ENCODE data around the gene TRIO. TPM values are rescaled to one million over a fixed set of nuclear protein-coding genes. Genes with fewer than 3 reads are reported as not detected.

TRIO gene
- total RNA-seq, 1 experiment from 2014 or later: 99.8 TPM

DNA sequence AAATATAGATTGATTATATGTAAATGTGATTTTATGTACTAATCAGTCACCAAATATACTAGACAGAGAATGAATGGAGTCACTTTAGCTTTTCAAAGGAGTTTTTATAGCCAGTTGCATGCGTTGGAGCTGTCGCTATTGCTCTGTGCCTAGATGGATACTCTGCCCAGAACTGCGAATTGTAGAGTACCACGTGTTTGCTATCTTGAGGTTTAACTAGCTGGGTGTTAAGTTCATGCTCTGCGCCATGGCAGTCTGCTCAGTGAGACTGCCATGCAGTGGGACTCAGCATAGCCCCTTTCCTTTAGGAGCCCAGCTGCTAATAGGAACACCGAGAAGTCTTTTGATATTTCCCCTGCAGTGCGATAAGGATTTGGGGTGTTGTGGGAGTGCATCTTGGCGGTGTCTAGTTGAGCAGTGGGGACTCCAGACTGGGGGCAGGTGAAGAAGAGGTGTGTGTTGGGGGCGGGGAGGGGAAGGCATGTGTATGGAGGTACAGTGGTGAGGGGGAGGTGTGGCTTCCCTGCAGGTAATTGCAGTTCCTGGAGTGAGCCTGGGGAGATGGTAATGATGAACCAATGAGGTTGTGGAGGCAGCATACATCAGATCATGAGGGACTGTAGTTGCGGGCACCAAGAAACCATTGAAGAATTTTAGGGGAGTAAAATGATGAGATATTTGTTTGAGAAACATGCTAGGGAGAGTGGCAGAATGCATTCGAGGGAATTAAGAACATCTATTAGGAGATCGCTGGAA is 118.9 kb downstream of the TRIO start:
- Histone ChIP-seq H3K9me3 (ENCODE audit: low read depth, low read length, poor library complexity, severe bottlenecking) (no peaks in the 10 kb centered on the region), H3K27ac (ENCODE audit: low read depth, low read length, poor library complexity, severe bottlenecking) (no peak overlapping the region), H3K27me3 (replicated peaks; ENCODE audit: insufficient read depth, low read depth, low read length, poor library complexity) (no peaks in the 10 kb centered on the region), H3K36me3 (ENCODE audit: insufficient read depth, low read length, poor library complexity, severe bottlenecking) (no peaks in the 10 kb centered on the region), H3K4me3 (ENCODE audit: low read depth, low read length, poor library complexity, severe bottlenecking) (no peak overlapping the region), H3K4me1 (ENCODE audit: insufficient read depth, low read length, poor library complexity, severe bottlenecking) (peaks cover 40% of the 10 kb centered on the region)
- POLR2A ChIA-PET (ENCODE audit: low non-redundant PET): no interaction called here
- intact Hi-C loops (cut with micrococcal nuclease; ENCODE audit: unreplicated experiment): no loop called here
- BruUV-seq (replicated peaks): no TSS peak
- TF ChIP-seq, protein P1, sequence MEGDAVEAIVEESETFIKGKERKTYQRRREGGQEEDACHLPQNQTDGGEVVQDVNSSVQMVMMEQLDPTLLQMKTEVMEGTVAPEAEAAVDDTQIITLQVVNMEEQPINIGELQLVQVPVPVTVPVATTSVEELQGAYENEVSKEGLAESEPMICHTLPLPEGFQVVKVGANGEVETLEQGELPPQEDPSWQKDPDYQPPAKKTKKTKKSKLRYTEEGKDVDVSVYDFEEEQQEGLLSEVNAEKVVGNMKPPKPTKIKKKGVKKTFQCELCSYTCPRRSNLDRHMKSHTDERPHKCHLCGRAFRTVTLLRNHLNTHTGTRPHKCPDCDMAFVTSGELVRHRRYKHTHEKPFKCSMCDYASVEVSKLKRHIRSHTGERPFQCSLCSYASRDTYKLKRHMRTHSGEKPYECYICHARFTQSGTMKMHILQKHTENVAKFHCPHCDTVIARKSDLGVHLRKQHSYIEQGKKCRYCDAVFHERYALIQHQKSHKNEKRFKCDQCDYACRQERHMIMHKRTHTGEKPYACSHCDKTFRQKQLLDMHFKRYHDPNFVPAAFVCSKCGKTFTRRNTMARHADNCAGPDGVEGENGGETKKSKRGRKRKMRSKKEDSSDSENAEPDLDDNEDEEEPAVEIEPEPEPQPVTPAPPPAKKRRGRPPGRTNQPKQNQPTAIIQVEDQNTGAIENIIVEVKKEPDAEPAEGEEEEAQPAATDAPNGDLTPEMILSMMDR (conservative IDR thresholded peaks at IDR 0.05; ENCODE audit: low read depth, low read length): no peak
- no peak for TF ChIP-seq EZH2 (IDR thresholded peaks at IDR 0.05; ENCODE audit: borderline replicate concordance, low read depth, low read length, poor library complexity, severe bottlenecking)
- CTCF ChIA-PET: no interaction called here
- no peak for DNase-seq (ENCODE audit: low spot score)

DNA sequence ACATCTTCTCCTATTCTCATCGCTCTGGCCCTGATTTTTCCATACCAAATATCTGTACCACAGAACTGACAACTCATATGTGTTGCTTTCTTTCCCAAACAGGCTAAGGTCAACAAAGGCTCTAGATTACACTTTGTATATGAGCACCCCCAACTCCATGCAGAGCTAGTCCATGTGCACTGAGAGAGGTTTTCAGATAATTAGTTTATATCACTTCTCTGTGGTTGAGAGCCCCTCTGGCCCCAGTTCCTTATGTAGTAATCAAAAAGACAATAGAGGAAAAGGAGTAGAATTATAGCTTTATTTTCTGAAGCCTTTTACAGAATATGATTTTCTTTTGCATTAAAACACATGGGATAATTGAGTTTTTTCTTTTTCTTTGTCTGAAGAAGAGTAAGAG is 120.0 kb downstream of the TRIO start:
- no peak for DNase-seq (ENCODE audit: low spot score)
- H3K36me3 ChIP-seq (ENCODE audit: insufficient read depth, low read length, poor library complexity, severe bottlenecking): no peaks in the 10 kb centered on the region
- BruUV-seq (replicated peaks): no TSS peak
- intact Hi-C loops (cut with micrococcal nuclease; ENCODE audit: unreplicated experiment): no loop called here
- no peak overlapping the region for H3K27ac ChIP-seq (ENCODE audit: low read depth, low read length, poor library complexity, severe bottlenecking)
- ChIA-PET CTCF (no interaction called here), POLR2A (ENCODE audit: low non-redundant PET) (no interaction called here)
- no peaks in the 10 kb centered on the region for H3K9me3 ChIP-seq (ENCODE audit: low read depth, low read length, poor library complexity, severe bottlenecking)
- H3K4me3 ChIP-seq (ENCODE audit: low read depth, low read length, poor library complexity, severe bottlenecking): no peak overlapping the region
- H3K4me1 ChIP-seq (ENCODE audit: insufficient read depth, low read length, poor library complexity, severe bottlenecking): peaks cover 51% of the 10 kb centered on the region
- H3K27me3 ChIP-seq (replicated peaks; ENCODE audit: insufficient read depth, low read depth, low read length, poor library complexity): no peaks in the 10 kb centered on the region
- no peak for TF ChIP-seq EZH2 (IDR thresholded peaks at IDR 0.05; ENCODE audit: borderline replicate concordance, low read depth, low read length, poor library complexity, severe bottlenecking)
- TF ChIP-seq, protein P1 (conservative IDR thresholded peaks at IDR 0.05; ENCODE audit: low read depth, low read length): no peak

DNA sequence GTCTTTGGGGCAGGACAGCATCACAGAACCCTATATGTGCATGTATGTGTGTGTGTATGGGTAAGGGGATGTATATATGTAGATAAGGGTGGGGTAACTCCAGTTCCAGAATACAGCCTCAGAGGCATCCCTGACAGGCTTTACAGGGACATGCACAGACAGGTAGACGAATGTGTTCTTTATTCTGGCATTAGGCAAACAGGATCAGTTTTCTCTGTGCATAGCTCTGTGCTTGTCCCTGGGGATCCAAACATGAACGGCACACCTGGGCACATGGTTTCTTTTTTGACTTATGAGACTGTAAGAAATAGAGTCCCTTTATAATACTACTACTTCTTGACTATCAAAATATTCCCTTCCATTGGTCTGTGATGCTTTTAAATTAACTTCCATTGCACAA is 120.6 kb downstream of the TRIO start:
- TF ChIP-seq EZH2 (IDR thresholded peaks at IDR 0.05; ENCODE audit: borderline replicate concordance, low read depth, low read length, poor library complexity, severe bottlenecking): no peak
- TF ChIP-seq, protein P1 (conservative IDR thresholded peaks at IDR 0.05; ENCODE audit: low read depth, low read length): no peak
- H3K27ac ChIP-seq (ENCODE audit: low read depth, low read length, poor library complexity, severe bottlenecking): no peak overlapping the region
- H3K36me3 ChIP-seq (ENCODE audit: insufficient read depth, low read length, poor library complexity, severe bottlenecking): no peaks in the 10 kb centered on the region
- H3K27me3 ChIP-seq (replicated peaks; ENCODE audit: insufficient read depth, low read depth, low read length, poor library complexity): no peaks in the 10 kb centered on the region
- intact Hi-C loops (cut with micrococcal nuclease; ENCODE audit: unreplicated experiment): no loop called here
- CTCF ChIA-PET: no interaction called here
- no TSS peak for BruUV-seq (replicated peaks)
- peaks cover 57% of the 10 kb centered on the region for H3K4me1 ChIP-seq (ENCODE audit: insufficient read depth, low read length, poor library complexity, severe bottlenecking)
- DNase-seq (ENCODE audit: low spot score): no peak
- POLR2A ChIA-PET (ENCODE audit: low non-redundant PET): no interaction called here
- H3K9me3 ChIP-seq (ENCODE audit: low read depth, low read length, poor library complexity, severe bottlenecking): no peaks in the 10 kb centered on the region
- no peak overlapping the region for H3K4me3 ChIP-seq (ENCODE audit: low read depth, low read length, poor library complexity, severe bottlenecking)

All from A673 (cell line).